IPS-NIHi11 (cell line): ENCODE measurements around the gene BCL7B.
"Not testable (repeated sequence)": the region's sequence is repeated elsewhere in the genome, so short reads cannot be mapped to it uniquely, and the experiment has no call there.

Experiments
- DNase-seq: peaks from one replicate; pipeline ENCODE4 v3.0.0; 2012; ENCODE audit warnings: mixed read lengths, low spot score

Gene BCL7B

GRCh38 chr7:73495507-73495906, 62.0 kb downstream of the BCL7B start:
- not testable (repeated sequence) for DNase-seq

GRCh38 chr7:73489976-73490375, 67.5 kb downstream of the BCL7B start:
- DNase-seq, result no peak

- no peak for DNase-seq
Measured at GRCh38 chr7:73487486-73487885, 70.0 kb downstream of the BCL7B start.
